GM21528 (cell line): ENCODE data around the gene BCL6.

Experiments used
- ATAC-seq: cut with Tn5 transposase; IDR thresholded peaks from one replicate; pipeline ENCODE4 v1.9.1; 2021; ENCODE audit warnings: mild to moderate bottlenecking, moderate library complexity; ENCODE audit not compliant: unreplicated experiment, low FRiP score

Gene BCL6

GRCh38 chr3:187745201-187746058 lies at the start of gene BCL6:
TSS of gene BCL6 (minus strand) at chr3:187745468. CDS start at chr3:187733693, 11,775 bp downstream.
- ATAC-seq = peak; percentile 82

- no peak for ATAC-seq
Measured at GRCh38 chr3:187794731-187795130, 49.5 kb upstream of the BCL6 start.

- ATAC-seq = no peak
Measured at GRCh38 chr3:187793618-187794017, 48.4 kb upstream of the BCL6 start.

GRCh38 chr3:187792521-187792920 lies 47.3 kb upstream of the BCL6 start:
- ATAC-seq = no peak

GRCh38 chr3:187789872-187790271 lies 44.6 kb upstream of the BCL6 start:
- ATAC-seq = no peak

GRCh38 chr3:187788984-187789857 lies 44.0 kb upstream of the BCL6 start:
- no peak for ATAC-seq

GRCh38 chr3:187783098-187783497 lies 37.8 kb upstream of the BCL6 start:
- ATAC-seq = no peak

GRCh38 chr3:187782006-187782405 lies 36.7 kb upstream of the BCL6 start:
- no peak for ATAC-seq

GRCh38 chr3:187781001-187781400 lies 35.7 kb upstream of the BCL6 start:
- no peak for ATAC-seq

- no peak for ATAC-seq
Measured at GRCh38 chr3:187778726-187779125, 33.5 kb upstream of the BCL6 start.

GRCh38 chr3:187777331-187777941 lies 32.2 kb upstream of the BCL6 start:
- peak; percentile 64 for ATAC-seq

- no peak for ATAC-seq
Measured at GRCh38 chr3:187775549-187775948, 30.3 kb upstream of the BCL6 start.

GRCh38 chr3:187774185-187774789 lies 29.0 kb upstream of the BCL6 start:
- ATAC-seq = no peak

GRCh38 chr3:187773233-187774184 lies 28.2 kb upstream of the BCL6 start:
- ATAC-seq = peak; percentile 61

GRCh38 chr3:187770224-187770623 lies 25.0 kb upstream of the BCL6 start:
- peak; percentile 62 for ATAC-seq

- peak; percentile 20 for ATAC-seq
Measured at GRCh38 chr3:187769771-187770170, 24.5 kb upstream of the BCL6 start.

- no peak for ATAC-seq
Measured at GRCh38 chr3:187767266-187768012, 22.2 kb upstream of the BCL6 start.

- no peak for ATAC-seq
Measured at GRCh38 chr3:187765342-187765741, 20.1 kb upstream of the BCL6 start.
